IMR-90 (cell line): ENCODE data around the gene ST3GAL5. TPM values are rescaled to one million over a fixed set of nuclear protein-coding genes. Genes with fewer than 3 reads are reported as not detected.

Source experiments
- ATAC-seq: fragments of 200-7000 bp; cut with Tn5 transposase; 2 replicates; pipeline ENCODE4 v1.9.1; 2020; ENCODE audit warnings: low read depth, mild to moderate bottlenecking, moderate library complexity
- BruUV-seq: library from RNA; stranded (reverse); fragments of 400-500 nt; replicated peaks from 2 replicates; lab custom pipeline; 2021; lab: Mats Ljungman, UMichigan
- CTCF ChIA-PET: fragments of 300-600 bp; formaldehyde crosslinking; extraction: SDS; loops from one replicate; lab custom pipeline; 2021; ENCODE audit warnings: antibody characterized with exemption; lab: Yijun Ruan, JAX
- POLR2A ChIA-PET: fragments of 300-600 bp; sonication (Branson Sonifier 250); formaldehyde crosslinking; loops from one replicate; lab custom pipeline; 2022; ENCODE audit warnings: antibody characterized with exemption; ENCODE audit not compliant: unreplicated experiment; lab: Charles Lee
- DNase-seq: peaks from one replicate; pipeline ENCODE4 v3.0.0; 2013
- H2AFZ ChIP-seq: replicated peaks from 2 replicates; pipeline ENCODE3; 2013; ENCODE audit warnings: low read length, mild to moderate bottlenecking; ENCODE audit not compliant: poor library complexity
- H2AK5ac ChIP-seq: 2 replicates; pipeline ENCODE4 v1.6.1; 2013; ENCODE audit warnings: low read depth, low read length, inconsistent platforms
- H2AK9ac ChIP-seq: replicated peaks from 2 replicates; pipeline ENCODE3; 2013; ENCODE audit warnings: mild to moderate bottlenecking, low read depth, low read length, moderate library complexity; ENCODE audit not compliant: poor library complexity
- H2BK120ac ChIP-seq: 2 replicates; pipeline ENCODE4 v1.6.1; 2013; ENCODE audit warnings: low read depth, low read length, inconsistent platforms
- H2BK15ac ChIP-seq: 3 replicates; pipeline ENCODE4 v1.6.1; 2013; ENCODE audit warnings: low read depth, low read length, inconsistent platforms
- H2BK20ac ChIP-seq: 2 replicates; pipeline ENCODE4 v1.6.1; 2013; ENCODE audit warnings: low read depth, mild to moderate bottlenecking, inconsistent platforms, low read length, moderate library complexity
- H2BK5ac ChIP-seq: 2 replicates; pipeline ENCODE4 v1.6.1; 2013; ENCODE audit warnings: mild to moderate bottlenecking, low read depth, low read length, inconsistent platforms; ENCODE audit not compliant: poor library complexity, severe bottlenecking
- H3K14ac ChIP-seq: replicated peaks from 2 replicates; pipeline ENCODE4 v1.6.1; 2013; ENCODE audit warnings: low read depth, low read length, inconsistent platforms
- H3K18ac ChIP-seq: 2 replicates; pipeline ENCODE4 v1.6.1; 2013; ENCODE audit warnings: low read depth, low read length, control low read depth
- H3K23ac ChIP-seq: 2 replicates; pipeline ENCODE4 v1.6.1; 2013; ENCODE audit warnings: low read depth, low read length, inconsistent platforms
- H3K27ac ChIP-seq: 2 replicates; pipeline ENCODE4 v1.5.1; 2013; ENCODE audit warnings: mild to moderate bottlenecking, control low read depth, low read length; ENCODE audit not compliant: insufficient read depth
- H3K27me3 ChIP-seq: 2 replicates; pipeline ENCODE4 v1.6.1; 2013; ENCODE audit warnings: low read length; ENCODE audit not compliant: control insufficient read depth, insufficient read depth
- H3K36me3 ChIP-seq: 2 replicates; pipeline ENCODE4 v1.6.1; 2013; ENCODE audit warnings: low read length, mixed read lengths; ENCODE audit not compliant: control insufficient read depth, insufficient read depth
- H3K4ac ChIP-seq: 2 replicates; pipeline ENCODE4 v1.6.1; 2013; ENCODE audit warnings: low read depth, low read length, inconsistent platforms
- H3K4me1 ChIP-seq: 2 replicates; pipeline ENCODE4 v1.6.1; 2013; ENCODE audit warnings: low read length, mixed read lengths; ENCODE audit not compliant: control insufficient read depth, insufficient read depth
- H3K4me2 ChIP-seq: 2 replicates; pipeline ENCODE4 v1.6.1; 2013; ENCODE audit warnings: low read depth, mild to moderate bottlenecking, control low read depth, low read length, moderate library complexity
- H3K4me3 ChIP-seq: 2 replicates; pipeline ENCODE4 v1.5.1; 2013; ENCODE audit warnings: low read depth, mild to moderate bottlenecking, control low read depth, low read length, moderate library complexity; ENCODE audit not compliant: insufficient read depth
- H3K56ac ChIP-seq: 2 replicates; pipeline ENCODE4 v1.6.1; 2013; ENCODE audit warnings: low read length, inconsistent platforms; ENCODE audit not compliant: insufficient read depth; ENCODE audit errors: extremely low read depth
- H3K79me1 ChIP-seq, 2 experiments: 2 replicates each; pipeline ENCODE4 v1.6.1; 2013; ENCODE audit warnings: low read length in 2 of 2, inconsistent platforms in 1 of 2, low read depth in 1 of 2
- H3K9ac ChIP-seq: 2 replicates; pipeline ENCODE4 v1.6.1; 2013; ENCODE audit warnings: low read depth, low read length, control low read depth
- H3K9me1 ChIP-seq: 2 replicates; pipeline ENCODE4 v1.6.1; 2013; ENCODE audit warnings: low read length, inconsistent platforms; ENCODE audit not compliant: insufficient read depth
- H3K9me3 ChIP-seq: 2 replicates; pipeline ENCODE4 v1.6.1; 2013; ENCODE audit warnings: low read length; ENCODE audit not compliant: control insufficient read depth, insufficient read depth
- H4K20me1 ChIP-seq: 2 replicates; pipeline ENCODE4 v1.6.1; 2013; ENCODE audit warnings: low read length, inconsistent platforms; ENCODE audit not compliant: insufficient read depth
- H4K5ac ChIP-seq: 2 replicates; pipeline ENCODE4 v1.6.1; 2013; ENCODE audit warnings: mild to moderate bottlenecking, low read depth, low read length, control low read depth
- H4K8ac ChIP-seq, 2 experiments: 2 replicates each; pipeline ENCODE4 v1.6.1; 2013; ENCODE audit warnings: low read depth in 2 of 2, low read length in 2 of 2, control low read depth in 1 of 2, inconsistent platforms in 1 of 2
- H4K91ac ChIP-seq: 2 replicates; pipeline ENCODE4 v1.6.1; 2013; ENCODE audit warnings: low read depth, low read length, inconsistent platforms; ENCODE audit not compliant: insufficient read depth
- BHLHE40 ChIP-seq: fragments of 150-350 bp; IDR thresholded peaks from 2 replicates; pipeline ENCODE4 v1.6.1; 2016; ENCODE audit warnings: mild to moderate bottlenecking, low read depth, low read length
- MAFK ChIP-seq: IDR thresholded peaks from 2 replicates; pipeline ENCODE4 v1.6.1; 2012; ENCODE audit warnings: low read depth, low read length, improper control_type of control experiment
- NFE2L2 ChIP-seq: fragments of 150-350 bp; IDR thresholded peaks from 2 replicates; pipeline ENCODE4 v1.6.1; 2016; ENCODE audit warnings: low read depth, mild to moderate bottlenecking, low read length
- POLR2A ChIP-seq: IDR thresholded peaks from 2 replicates; pipeline ENCODE4 v1.6.1; 2012; ENCODE audit warnings: mild to moderate bottlenecking, low read depth, low read length
- RCOR1 ChIP-seq: IDR thresholded peaks from 2 replicates; pipeline ENCODE4 v1.6.1; 2012; ENCODE audit warnings: mild to moderate bottlenecking, low read length, improper control_type of control experiment; ENCODE audit not compliant: insufficient replicate concordance
- RFX5 ChIP-seq: IDR thresholded peaks from 2 replicates; pipeline ENCODE4 v1.8.0; 2012; ENCODE audit warnings: low read depth, mild to moderate bottlenecking, low read length, moderate library complexity
- SMC3 ChIP-seq: fragments of 150-350 bp; IDR thresholded peaks from 2 replicates; pipeline ENCODE4 v1.6.1; 2016; ENCODE audit warnings: low read depth, mild to moderate bottlenecking, antibody characterized with exemption, low read length, moderate library complexity
- WGBS, 2 experiments: methylation state at CpG; one replicate each; pipeline versions ENCODE4 v1.1.5 to v1.1.7; 2013; ENCODE audit warnings: missing lambda C conversion rate in 2 of 2; ENCODE audit not compliant: insufficient read length in 1 of 2; ENCODE audit errors: extremely low coverage in 2 of 2; 5-methylcytosine and 5-hydroxymethylcytosine counted together
- dilution Hi-C: fragments of 300-500 bp; cut with HindIII; formaldehyde crosslinking; loops from one replicate; pipeline ENCODE4 v1.14.3; 2018; ENCODE audit warnings: low sequenced_read_pairs; ENCODE audit not compliant: unreplicated experiment
- in situ Hi-C: fragments of 300-500 bp; cut with MboI; formaldehyde crosslinking; loops from 3 replicates; pipeline ENCODE4 v1.14.3; 2019; ENCODE audit warnings: low sequenced_read_pairs, inconsistent platforms, mixed read lengths
- intact Hi-C: fragments of 100-400 bp; cut with micrococcal nuclease; formaldehyde crosslinking; loops from 2 replicates; pipeline ENCODE4 v1.10.0; 2022
- polyA plus RNA-seq, 3 experiments: library from polyadenylated mRNA; depleted of rRNA; stranded (reverse); fragments of >200 nt; gene quantifications; 2 replicates each; pipeline ENCODE4 v1.2.3, GENCODE V29; 2012; ENCODE audit warnings: low replicate concordance in 1 of 3
- total RNA-seq: library from RNA; depleted of rRNA; stranded (reverse); fragments of >200 nt; gene quantifications from 2 replicates; pipeline ENCODE4 v1.2.3, GENCODE V29; 2012
- TF ChIP-seq, protein P1 (sequence below): conservative IDR thresholded peaks from 2 replicates; pipeline ENCODE4 v1.5.1; 2012; ENCODE audit warnings: mild to moderate bottlenecking, low read depth, low read length, improper control_type of control experiment
- TF ChIP-seq, protein P2 (sequence below): fragments of 150-350 bp; IDR thresholded peaks from 2 replicates; pipeline ENCODE4 v1.6.1; 2017; ENCODE audit warnings: mild to moderate bottlenecking, antibody characterized with exemption, low read length, low read depth

Gene ST3GAL5
- total and polyA plus RNA-seq, 2 of the 4 experiments (the other 2 are of a cell fraction) = 16.8 to 21.0 TPM

DNA sequence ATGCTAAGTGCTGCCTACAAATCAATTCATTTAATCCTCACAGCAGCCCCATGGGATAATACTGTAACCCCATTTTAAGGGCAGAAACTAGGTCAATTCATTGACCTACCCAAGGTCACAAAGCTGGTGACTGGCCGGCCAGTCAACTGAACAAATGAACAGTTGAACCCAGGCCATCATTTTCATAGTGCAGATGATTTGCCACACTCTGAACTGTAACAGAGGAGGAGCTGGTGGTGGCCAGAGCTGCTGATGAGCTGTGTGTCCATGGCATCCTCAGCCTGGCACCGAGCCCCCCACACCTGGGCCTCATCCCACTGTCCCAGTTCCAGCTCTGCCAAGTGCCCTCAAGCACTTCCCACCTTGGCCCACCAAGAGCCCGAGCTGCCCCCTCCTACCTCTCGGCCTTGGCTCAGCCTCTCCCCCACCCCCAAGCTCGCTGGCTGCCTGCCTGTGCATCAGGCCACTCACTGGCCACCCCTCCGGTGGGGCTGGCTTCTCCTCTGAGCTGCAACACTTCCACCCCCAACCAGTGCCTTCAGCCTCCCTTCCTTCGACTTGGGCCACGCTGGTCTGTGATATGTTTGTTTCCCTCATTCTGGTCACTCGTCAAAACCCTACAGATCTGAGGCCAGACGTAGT lies 76.6 kb downstream of the ST3GAL5 start:
- Histone ChIP-seq H3K4ac (peak overlapping the region; percentile 96), H3K18ac (no peak overlapping the region), H3K4me1 (peaks cover 16% of the 10 kb centered on the region), H3K36me3 (no peaks in the 10 kb centered on the region), H3K4me2 (no peak overlapping the region), H3K27me3 (no peaks in the 10 kb centered on the region), H3K56ac (no peak overlapping the region), H2BK15ac (peak overlapping the region; percentile 98; the same call in 1 of the 3 replicates), H3K23ac (peak overlapping the region; percentile 92; the same call in 1 of the 2 replicates), H3K79me1 (peaks cover 0 to 5% of the 10 kb centered on the region in 2 experiments; a peak in 1 of 4 replicates), H3K9ac (no peak overlapping the region), H2AFZ (no peak overlapping the region), H4K8ac (peak overlapping the region; percentile 26 to 94; a peak in 3 of 4 replicates), H3K14ac (peak overlapping the region; percentile 93; the same call in 1 of the 2 replicates), H4K20me1 (no peaks in the 10 kb centered on the region), H3K9me1 (peaks cover 12% of the 10 kb centered on the region), H2BK120ac (peak overlapping the region; percentile 97), H3K27ac (no peak overlapping the region), H4K91ac (peak overlapping the region; percentile 95), H2BK20ac (peak overlapping the region; percentile 55), H3K4me3 (no peak overlapping the region), H3K9me3 (no peaks in the 10 kb centered on the region), H4K5ac (no peak overlapping the region), H2BK5ac (peak overlapping the region; percentile 19), H2AK9ac (peak overlapping the region; percentile 75), H2AK5ac (peak overlapping the region; percentile 89)
- ChIA-PET POLR2A (no interaction called here), CTCF (interaction anchor here (2.1 kb wide), 1 partner anchor 83 kb away, joined by 7 read pairs; no protein-coding TSS in a partner anchor)
- TF ChIP-seq BHLHE40 (no peak), RFX5 (no peak), RCOR1 (no peak), SMC3 (no peak), MAFK (no peak), POLR2A (no peak), NFE2L2 (no peak)
- TF ChIP-seq, protein P1, sequence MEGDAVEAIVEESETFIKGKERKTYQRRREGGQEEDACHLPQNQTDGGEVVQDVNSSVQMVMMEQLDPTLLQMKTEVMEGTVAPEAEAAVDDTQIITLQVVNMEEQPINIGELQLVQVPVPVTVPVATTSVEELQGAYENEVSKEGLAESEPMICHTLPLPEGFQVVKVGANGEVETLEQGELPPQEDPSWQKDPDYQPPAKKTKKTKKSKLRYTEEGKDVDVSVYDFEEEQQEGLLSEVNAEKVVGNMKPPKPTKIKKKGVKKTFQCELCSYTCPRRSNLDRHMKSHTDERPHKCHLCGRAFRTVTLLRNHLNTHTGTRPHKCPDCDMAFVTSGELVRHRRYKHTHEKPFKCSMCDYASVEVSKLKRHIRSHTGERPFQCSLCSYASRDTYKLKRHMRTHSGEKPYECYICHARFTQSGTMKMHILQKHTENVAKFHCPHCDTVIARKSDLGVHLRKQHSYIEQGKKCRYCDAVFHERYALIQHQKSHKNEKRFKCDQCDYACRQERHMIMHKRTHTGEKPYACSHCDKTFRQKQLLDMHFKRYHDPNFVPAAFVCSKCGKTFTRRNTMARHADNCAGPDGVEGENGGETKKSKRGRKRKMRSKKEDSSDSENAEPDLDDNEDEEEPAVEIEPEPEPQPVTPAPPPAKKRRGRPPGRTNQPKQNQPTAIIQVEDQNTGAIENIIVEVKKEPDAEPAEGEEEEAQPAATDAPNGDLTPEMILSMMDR = no peak
- TF ChIP-seq, protein P2, sequence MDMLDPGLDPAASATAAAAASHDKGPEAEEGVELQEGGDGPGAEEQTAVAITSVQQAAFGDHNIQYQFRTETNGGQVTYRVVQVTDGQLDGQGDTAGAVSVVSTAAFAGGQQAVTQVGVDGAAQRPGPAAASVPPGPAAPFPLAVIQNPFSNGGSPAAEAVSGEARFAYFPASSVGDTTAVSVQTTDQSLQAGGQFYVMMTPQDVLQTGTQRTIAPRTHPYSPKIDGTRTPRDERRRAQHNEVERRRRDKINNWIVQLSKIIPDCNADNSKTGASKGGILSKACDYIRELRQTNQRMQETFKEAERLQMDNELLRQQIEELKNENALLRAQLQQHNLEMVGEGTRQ = no peak
- ATAC-seq (no peak), DNase-seq (no peak)
- in situ Hi-C loops = loop anchor here (5.0 kb wide), 2 partner anchors 75 to 175 kb away; no protein-coding TSS in a partner anchor
- no TSS peak for BruUV-seq
- dilution Hi-C loops = no loop called here
- WGBS, 2 experiments = 83% methylated on average over 3 of the region's 10 CpGs; no CpG with 5 or more reads in 1 of the 2 experiments
- intact Hi-C loops = no loop called here
